ENCODE results near the gene CEACAM7.

The CEACAM7 gene

GRCh38 chr19:41699968-41700323 lies 11.9 kb upstream of the CEACAM7 start (continued):
- TF ChIP-seq, protein P1, sequence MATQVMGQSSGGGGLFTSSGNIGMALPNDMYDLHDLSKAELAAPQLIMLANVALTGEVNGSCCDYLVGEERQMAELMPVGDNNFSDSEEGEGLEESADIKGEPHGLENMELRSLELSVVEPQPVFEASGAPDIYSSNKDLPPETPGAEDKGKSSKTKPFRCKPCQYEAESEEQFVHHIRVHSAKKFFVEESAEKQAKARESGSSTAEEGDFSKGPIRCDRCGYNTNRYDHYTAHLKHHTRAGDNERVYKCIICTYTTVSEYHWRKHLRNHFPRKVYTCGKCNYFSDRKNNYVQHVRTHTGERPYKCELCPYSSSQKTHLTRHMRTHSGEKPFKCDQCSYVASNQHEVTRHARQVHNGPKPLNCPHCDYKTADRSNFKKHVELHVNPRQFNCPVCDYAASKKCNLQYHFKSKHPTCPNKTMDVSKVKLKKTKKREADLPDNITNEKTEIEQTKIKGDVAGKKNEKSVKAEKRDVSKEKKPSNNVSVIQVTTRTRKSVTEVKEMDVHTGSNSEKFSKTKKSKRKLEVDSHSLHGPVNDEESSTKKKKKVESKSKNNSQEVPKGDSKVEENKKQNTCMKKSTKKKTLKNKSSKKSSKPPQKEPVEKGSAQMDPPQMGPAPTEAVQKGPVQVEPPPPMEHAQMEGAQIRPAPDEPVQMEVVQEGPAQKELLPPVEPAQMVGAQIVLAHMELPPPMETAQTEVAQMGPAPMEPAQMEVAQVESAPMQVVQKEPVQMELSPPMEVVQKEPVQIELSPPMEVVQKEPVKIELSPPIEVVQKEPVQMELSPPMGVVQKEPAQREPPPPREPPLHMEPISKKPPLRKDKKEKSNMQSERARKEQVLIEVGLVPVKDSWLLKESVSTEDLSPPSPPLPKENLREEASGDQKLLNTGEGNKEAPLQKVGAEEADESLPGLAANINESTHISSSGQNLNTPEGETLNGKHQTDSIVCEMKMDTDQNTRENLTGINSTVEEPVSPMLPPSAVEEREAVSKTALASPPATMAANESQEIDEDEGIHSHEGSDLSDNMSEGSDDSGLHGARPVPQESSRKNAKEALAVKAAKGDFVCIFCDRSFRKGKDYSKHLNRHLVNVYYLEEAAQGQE (tag by site-specific recombination; IDR thresholded peaks at IDR 0.05), result 0 out of 2 replicates have a peak, but pooled peaks have one; percentile 16
- no peak for TF ChIP-seq FEZF1 (tag by site-specific recombination; IDR thresholded peaks at IDR 0.05)
- no peak for TF ChIP-seq ZNF362 (tag by site-specific recombination; IDR thresholded peaks at IDR 0.05)
- no peak for TF ChIP-seq RBAK (tag by site-specific recombination; IDR thresholded peaks at IDR 0.05)
- TF ChIP-seq ZBTB48 (tag by site-specific recombination; IDR thresholded peaks at IDR 0.05), result no peak
- TF ChIP-seq ZNF248 (tag by site-specific recombination; IDR thresholded peaks at IDR 0.05), result no peak

DNA sequence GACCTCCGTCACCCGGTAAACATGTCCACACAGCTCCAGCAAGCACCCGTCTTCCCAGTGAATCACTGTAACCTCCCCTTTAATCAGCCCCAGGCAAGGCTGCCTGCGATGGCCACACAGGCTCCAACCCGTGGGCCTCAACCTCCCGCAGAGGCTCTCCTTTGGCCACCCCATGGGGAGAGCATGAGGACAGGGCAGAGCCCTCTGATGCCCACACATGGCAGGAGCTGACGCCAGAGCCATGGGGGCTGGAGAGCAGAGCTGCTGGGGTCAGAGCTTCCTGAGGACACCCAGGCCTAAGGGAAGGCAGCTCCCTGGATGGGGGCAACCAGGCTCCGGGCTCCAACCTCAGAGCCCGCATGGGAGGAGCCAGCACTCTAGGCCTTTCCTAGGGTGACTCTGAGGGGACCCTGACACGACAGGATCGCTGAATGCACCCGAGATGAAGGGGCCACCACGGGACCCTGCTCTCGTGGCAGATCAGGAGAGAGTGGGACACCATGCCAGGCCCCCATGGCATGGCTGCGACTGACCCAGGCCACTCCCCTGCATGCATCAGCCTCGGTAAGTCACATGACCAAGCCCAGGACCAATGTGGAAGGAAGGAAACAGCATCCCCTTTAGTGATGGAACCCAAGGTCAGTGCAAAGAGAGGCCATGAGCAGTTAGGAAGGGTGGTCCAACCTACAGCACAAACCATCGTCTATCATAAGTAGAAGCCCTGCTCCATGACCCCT lies 11.3 kb upstream of the CEACAM7 start:
- ChIA-PET CTCF (interaction anchor here (0.6 to 3.8 kb wide), 11 partner anchors 7 to 390 kb away, joined by 3 to 44 read pairs (median 4); partner anchors contain the start of gene CEACAM5), POLR2A (interaction anchor here (0.7 kb wide), 1 partner anchor 34 kb away, joined by 8 read pairs; no protein-coding TSS in a partner anchor)
- Histone ChIP-seq H3K36me3 (ENCODE audit: control insufficient read depth in 2 of 2, insufficient read depth in 1 of 2, low read length in 2 of 2) (no peaks in the 10 kb centered on the region), H3K4me3 (ENCODE audit: low read depth, low read length) (no peak overlapping the region), H3K4me1 (ENCODE audit: control insufficient read depth, insufficient read depth, low read length) (peaks cover 3% of the 10 kb centered on the region; the same call in 1 of the 2 replicates), H3K27ac (ENCODE audit: extremely low read depth, low read depth, low read length) (no peak overlapping the region), H3K9me3 (ENCODE audit: control insufficient read depth, insufficient read depth, low read depth, low read length) (no peaks in the 10 kb centered on the region)
- TF ChIP-seq GLIS1 (tag by site-specific recombination; IDR thresholded peaks at IDR 0.05), result peak; percentile 100
- no peak for TF ChIP-seq ZBTB21 (tag by site-specific recombination; IDR thresholded peaks at IDR 0.05)
- TF ChIP-seq ZNF398 (tag by site-specific recombination; IDR thresholded peaks at IDR 0.05), result no peak
- no peak for TF ChIP-seq ZNF274 (IDR thresholded peaks at IDR 0.05; ENCODE audit: low read length)
- no peak for TF ChIP-seq ZNF274 (tag by site-specific recombination; IDR thresholded peaks at IDR 0.05; ENCODE audit: borderline replicate concordance)
- TF ChIP-seq ZIC2 (tag by site-specific recombination; IDR thresholded peaks at IDR 0.05), result peak; percentile 21; the same call in 1 of the 2 replicates
- TF ChIP-seq ZBTB1 (tag by site-specific recombination; IDR thresholded peaks at IDR 0.05), result no peak
- no peak for TF ChIP-seq ZNF596 (tag by site-specific recombination; IDR thresholded peaks at IDR 0.05)
- no peak for TF ChIP-seq KLF9 (tag by site-specific recombination; IDR thresholded peaks at IDR 0.05; ENCODE audit: low read depth)
- TF ChIP-seq ZNF366 (tag by site-specific recombination; conservative IDR thresholded peaks at IDR 0.05), result no peak

GRCh38 chr19:41698746-41699230 lies 10.7 kb upstream of the CEACAM7 start:
- no peak overlapping the region for H3K4me3 ChIP-seq (ENCODE audit: low read depth, low read length)
- no peak overlapping the region for H3K27ac ChIP-seq (ENCODE audit: extremely low read depth, low read depth, low read length)
- TF ChIP-seq ZNF23 (tag by site-specific recombination; IDR thresholded peaks at IDR 0.05; ENCODE audit: borderline replicate concordance) (no peak), ZNF404 (tag by site-specific recombination; IDR thresholded peaks at IDR 0.05) (no peak), ZNF513 (tag by site-specific recombination; IDR thresholded peaks at IDR 0.05) (no peak)
- no peaks in the 10 kb centered on the region for H3K36me3 ChIP-seq (ENCODE audit: control insufficient read depth in 2 of 2, insufficient read depth in 1 of 2, low read length in 2 of 2)
- H3K4me1 ChIP-seq (ENCODE audit: control insufficient read depth, insufficient read depth, low read length), result peaks cover 3% of the 10 kb centered on the region; the same call in 1 of the 2 replicates
- ChIA-PET POLR2A (interaction anchor here (0.7 kb wide), 1 partner anchor 34 kb away, joined by 8 read pairs; no protein-coding TSS in a partner anchor), CTCF (interaction anchor here (0.6 to 3.8 kb wide), 7 partner anchors 9 to 390 kb away, joined by 3 to 44 read pairs (median 4); partner anchors contain the start of gene CEACAM5)
- no peaks in the 10 kb centered on the region for H3K9me3 ChIP-seq (ENCODE audit: control insufficient read depth, insufficient read depth, low read depth, low read length)
